NCI-H1092 (cell line): ENCODE data around the gene OXSR1.

Source experiments
- DNase-seq: peaks from one replicate; lab custom pipeline; 2025; lab: John Stamatoyannopoulos, UW

OXSR1 gene

GRCh38 chr3:38164952-38165721 lies at the start of gene OXSR1:
TSS of gene OXSR1 (plus strand) at chr3:38165537. CDS start at chr3:38165877, 340 bp downstream.
- peak; percentile 96 for DNase-seq

GRCh38 chr3:38115645-38116427 lies 49.5 kb upstream of the OXSR1 start:
- no peak for DNase-seq

- DNase-seq = no peak
These were observed 48.7 kb upstream of the OXSR1 start for GRCh38 chr3:38116471-38117162.

- no peak for DNase-seq
These were observed 48.1 kb upstream of the OXSR1 start for GRCh38 chr3:38117163-38117716.

- DNase-seq = peak; percentile 6
These were observed 47.5 kb upstream of the OXSR1 start for GRCh38 chr3:38117748-38118420.

- DNase-seq = no peak
These were observed 46.7 kb upstream of the OXSR1 start for GRCh38 chr3:38118421-38119247.

- no peak for DNase-seq
These were observed 46.1 kb upstream of the OXSR1 start for GRCh38 chr3:38119248-38119544.

GRCh38 chr3:38119821-38120692 lies 45.3 kb upstream of the OXSR1 start:
- DNase-seq = no peak

- DNase-seq = no peak
These were observed 44.5 kb upstream of the OXSR1 start for GRCh38 chr3:38120693-38121450.

- no peak for DNase-seq
These were observed 43.9 kb upstream of the OXSR1 start for GRCh38 chr3:38121451-38121831.

GRCh38 chr3:38121832-38122461 lies 43.4 kb upstream of the OXSR1 start:
- no peak for DNase-seq

GRCh38 chr3:38122712-38123290 lies 42.5 kb upstream of the OXSR1 start:
- DNase-seq = no peak

GRCh38 chr3:38124324-38125122 lies 40.8 kb upstream of the OXSR1 start:
- no peak for DNase-seq

- DNase-seq = no peak
These were observed 39.8 kb upstream of the OXSR1 start for GRCh38 chr3:38125305-38126120.

- DNase-seq = no peak
These were observed 39.0 kb upstream of the OXSR1 start for GRCh38 chr3:38126121-38126892.
